H9 (cell line): ENCODE data around the gene NEURL1. TPM values are rescaled to one million over a fixed set of nuclear protein-coding genes. Genes with fewer than 3 reads are reported as not detected.
"Not testable (repeated sequence)": the region's sequence is repeated elsewhere in the genome, so short reads cannot be mapped to it uniquely, and the experiment has no call there.

Experiments
- DNase-seq: peaks from one replicate; pipeline ENCODE4 v3.0.0-alpha.2; 2017
- H2AFZ ChIP-seq: one replicate; pipeline ENCODE4 v1.6.1; 2013; ENCODE audit warnings: mild to moderate bottlenecking, low read length, control low read depth, moderate library complexity
- H2AK5ac ChIP-seq: 2 replicates; pipeline ENCODE4 v1.6.1; 2013; ENCODE audit warnings: low read length, control low read depth, mixed read lengths; ENCODE audit not compliant: insufficient read length
- H2BK120ac ChIP-seq: one replicate; pipeline ENCODE4 v1.6.1; 2013; ENCODE audit warnings: low read depth, mild to moderate bottlenecking, low read length, control low read depth, inconsistent platforms; ENCODE audit not compliant: poor library complexity, severe bottlenecking
- H2BK12ac ChIP-seq: 2 replicates; pipeline ENCODE4 v1.6.1; 2013; ENCODE audit warnings: low read length, control low read depth, mixed read lengths, low read depth; ENCODE audit not compliant: insufficient read length
- H2BK15ac ChIP-seq: 2 replicates; pipeline ENCODE4 v1.6.1; 2013; ENCODE audit warnings: low read depth, low read length, control low read depth
- H2BK20ac ChIP-seq: one replicate; pipeline ENCODE4 v1.6.1; 2013; ENCODE audit warnings: low read depth, mild to moderate bottlenecking, low read length, control low read depth, inconsistent platforms; ENCODE audit not compliant: poor library complexity, severe bottlenecking
- H2BK5ac ChIP-seq: 2 replicates; pipeline ENCODE4 v1.6.1; 2013; ENCODE audit warnings: low read length, control low read depth, mixed read lengths; ENCODE audit not compliant: insufficient read length
- H3K14ac ChIP-seq: 2 replicates; pipeline ENCODE4 v1.6.1; 2013; ENCODE audit warnings: low read length, control low read depth; ENCODE audit not compliant: insufficient read depth
- H3K18ac ChIP-seq: 2 replicates; pipeline ENCODE4 v1.6.1; 2013; ENCODE audit warnings: low read depth, mild to moderate bottlenecking, mixed read lengths, low read length, control low read depth; ENCODE audit not compliant: insufficient read length
- H3K23ac ChIP-seq: 2 replicates; pipeline ENCODE4 v1.6.1; 2013; ENCODE audit warnings: low read length, control low read depth, mixed read lengths, low read depth; ENCODE audit not compliant: insufficient read length
- H3K23me2 ChIP-seq: 2 replicates; pipeline ENCODE4 v1.6.1; 2013; ENCODE audit warnings: low read depth, mild to moderate bottlenecking, mixed read lengths, low read length, control low read depth; ENCODE audit not compliant: insufficient read length, poor library complexity, severe bottlenecking
- H3K27ac ChIP-seq: 2 replicates; pipeline ENCODE4 v1.5.1; 2013; ENCODE audit warnings: low read length, control low read depth, mixed read lengths, low read depth; ENCODE audit not compliant: insufficient read length
- H3K27me3 ChIP-seq: 2 replicates; pipeline ENCODE4 v1.6.1; 2013; ENCODE audit warnings: low read length, control low read depth, inconsistent platforms; ENCODE audit not compliant: insufficient read depth
- H3K4ac ChIP-seq: 2 replicates; pipeline ENCODE4 v1.6.1; 2013; ENCODE audit warnings: low read depth, mild to moderate bottlenecking, control low read depth, inconsistent platforms, low read length, moderate library complexity
- H3K4me1 ChIP-seq: 2 replicates; pipeline ENCODE4 v1.6.1; 2013; ENCODE audit warnings: low read length, control low read depth, inconsistent platforms; ENCODE audit not compliant: insufficient read depth
- H3K4me2 ChIP-seq: 2 replicates; pipeline ENCODE4 v1.6.1; 2013; ENCODE audit warnings: low read length, control low read depth, mixed read lengths; ENCODE audit not compliant: insufficient read length, insufficient read depth
- H3K56ac ChIP-seq: 2 replicates; pipeline ENCODE4 v1.6.1; 2013; ENCODE audit warnings: low read depth, mild to moderate bottlenecking, mixed read lengths, low read length, control low read depth; ENCODE audit not compliant: insufficient read length
- H3K79me1 ChIP-seq: 2 replicates; pipeline ENCODE4 v1.6.1; 2013; ENCODE audit warnings: low read depth, mild to moderate bottlenecking, moderate library complexity, low read length, control low read depth, inconsistent platforms; ENCODE audit not compliant: insufficient read depth, poor library complexity, severe bottlenecking
- H3K79me2 ChIP-seq: 2 replicates; pipeline ENCODE4 v1.6.1; 2013; ENCODE audit warnings: low read length, control low read depth, inconsistent platforms; ENCODE audit not compliant: insufficient read depth
- H3K9ac ChIP-seq: 2 replicates; pipeline ENCODE4 v1.6.1; 2013; ENCODE audit warnings: low read length, control low read depth, mixed read lengths; ENCODE audit not compliant: insufficient read length; ENCODE audit errors: extremely low read depth
- H3K9me3 ChIP-seq: one replicate; pipeline ENCODE4 v1.6.1; 2013; ENCODE audit warnings: low read depth, low read length, inconsistent platforms; ENCODE audit not compliant: control insufficient read depth
- H3T11ph ChIP-seq: one replicate; pipeline ENCODE4 v1.6.1; 2013; ENCODE audit warnings: mild to moderate bottlenecking, low read length, control low read depth, inconsistent platforms
- H4K20me1 ChIP-seq: one replicate; pipeline ENCODE4 v1.6.1; 2013; ENCODE audit not compliant: control insufficient read depth, insufficient read length, insufficient read depth
- H4K5ac ChIP-seq: 2 replicates; pipeline ENCODE4 v1.6.1; 2013; ENCODE audit warnings: low read depth, mild to moderate bottlenecking, mixed read lengths, low read length, control low read depth; ENCODE audit not compliant: insufficient read length
- H4K8ac ChIP-seq: replicated peaks from 2 replicates; pipeline ENCODE4 v1.6.1; 2013; ENCODE audit warnings: low read length, control low read depth, mixed read lengths, low read depth; ENCODE audit not compliant: insufficient read length
- H4K91ac ChIP-seq: 2 replicates; pipeline ENCODE4 v1.6.1; 2013; ENCODE audit warnings: low read depth, mild to moderate bottlenecking, moderate library complexity, mixed read lengths, low read length, control low read depth; ENCODE audit not compliant: insufficient read length
- H3K27ac Mint-ChIP-seq, 3 experiments: 2 replicates in 2 of 3; 3 replicates in 1 of 3; pipeline ENCODE4 v1.8.0; 2020 to 2021; ENCODE audit warnings: mixed read lengths in 3 of 3, mild to moderate bottlenecking in 1 of 3, moderate library complexity in 1 of 3
- H3K27me3 Mint-ChIP-seq: 2 replicates; pipeline ENCODE4 v1.8.0; 2021; ENCODE audit warnings: low read depth, mild to moderate bottlenecking, moderate library complexity, mixed read lengths
- H3K36me3 Mint-ChIP-seq, 3 experiments: 2 replicates in 2 of 3; 3 replicates in 1 of 3; pipeline ENCODE4 v1.8.0; 2020 to 2021; ENCODE audit warnings: low read depth in 3 of 3, mixed read lengths in 3 of 3; ENCODE audit not compliant: insufficient read depth in 1 of 3
- H3K4me1 Mint-ChIP-seq, 2 experiments: 2 replicates each; pipeline ENCODE4 v1.8.0; 2020; ENCODE audit warnings: mixed read lengths in 2 of 2
- H3K4me3 Mint-ChIP-seq, 2 experiments: 2 replicates in 1 of 2; 3 replicates in 1 of 2; pipeline ENCODE4 v1.8.0; 2020 to 2021; ENCODE audit warnings: mild to moderate bottlenecking in 2 of 2, mixed read lengths in 2 of 2, moderate library complexity in 1 of 2
- H3K9me3 Mint-ChIP-seq, 2 experiments: 2 replicates in 1 of 2; 3 replicates in 1 of 2; pipeline ENCODE4 v1.8.0; 2020; ENCODE audit warnings: mild to moderate bottlenecking in 2 of 2, mixed read lengths in 2 of 2, moderate library complexity in 1 of 2
- CTCF ChIP-seq: fragments of 200-600 bp; sonication (generic); conservative IDR thresholded peaks from 3 replicates; pipeline ENCODE4 v1.8.0; 2021; ENCODE audit warnings: antibody characterized with exemption, mild to moderate bottlenecking
- WGBS: extraction: QIAGEN DNeasy Blood & Tissue Kit; methylation state at CpG from one replicate; pipeline ENCODE4 v1.1.7; 2013; ENCODE audit warnings: missing lambda C conversion rate, low lambda C conversion rate, mixed read lengths; ENCODE audit not compliant: insufficient read length; ENCODE audit errors: extremely low coverage; 5-methylcytosine and 5-hydroxymethylcytosine counted together
- total RNA-seq: library from RNA; stranded (reverse); gene quantifications from 2 replicates; pipeline ENCODE4 v1.2.1, GENCODE V29; 2021

The NEURL1 gene
- total RNA-seq, 1 experiment from 2014 or later = 1.2 TPM

- H3K23ac ChIP-seq = no peak overlapping the region
- TF ChIP-seq CTCF = no peak
- H3K27me3 ChIP-seq = no peaks in the 10 kb centered on the region
- H2BK5ac ChIP-seq = no peak overlapping the region
- no peaks in the 10 kb centered on the region for H3K79me1 ChIP-seq
- no peak overlapping the region for H3K27ac Mint-ChIP-seq
- no peak overlapping the region for H3K27ac ChIP-seq
- no peaks in the 10 kb centered on the region for H3K23me2 ChIP-seq
- no peak overlapping the region for H3K9ac ChIP-seq
- H3K9me3 ChIP-seq = no peaks in the 10 kb centered on the region
- peaks cover 11 to 22% of the 10 kb centered on the region in 2 experiments for H3K4me1 Mint-ChIP-seq
- no peaks in the 10 kb centered on the region for H3K79me2 ChIP-seq
- no peaks in the 10 kb centered on the region for H4K20me1 ChIP-seq
- H3K27me3 Mint-ChIP-seq = no peaks in the 10 kb centered on the region
- H2BK15ac ChIP-seq = no peak overlapping the region
- no peak overlapping the region for H2AK5ac ChIP-seq
- H3K4me1 ChIP-seq = no peaks in the 10 kb centered on the region
- no peak overlapping the region for H2BK20ac ChIP-seq
- H3K4ac ChIP-seq = no peak overlapping the region
- no peak overlapping the region for H3K18ac ChIP-seq
- no peak overlapping the region for H2AFZ ChIP-seq
- H3K56ac ChIP-seq = no peak overlapping the region
- H4K5ac ChIP-seq = no peak overlapping the region
- H2BK120ac ChIP-seq = no peak overlapping the region
- H3K36me3 Mint-ChIP-seq = peaks cover 3 to 21% (median 7%) of the 10 kb centered on the region in 3 experiments
- H3K4me3 Mint-ChIP-seq = no peak overlapping the region
- no peak overlapping the region for H4K8ac ChIP-seq
- H3T11ph ChIP-seq = no peak overlapping the region
- H3K4me2 ChIP-seq = no peak overlapping the region
- H3K14ac ChIP-seq = no peak overlapping the region
- peaks cover 24 to 37% of the 10 kb centered on the region in 2 experiments for H3K9me3 Mint-ChIP-seq
- no peak overlapping the region for H4K91ac ChIP-seq
- no peak overlapping the region for H2BK12ac ChIP-seq
- DNase-seq = no peak
These were observed 32.4 kb downstream of the NEURL1 start for GRCh38 chr10:103525901-103526300.

- Mint-ChIP-seq H3K27ac (peak overlapping the region in 2 of 3 experiments; percentile 72 to 80; a peak in 1 of 7 replicates), H3K9me3 (peaks cover 28 to 40% of the 10 kb centered on the region in 2 experiments), H3K36me3 (peaks cover 3 to 21% (median 7%) of the 10 kb centered on the region in 3 experiments), H3K4me1 (peaks cover 6 to 19% of the 10 kb centered on the region in 2 experiments)
- H2BK20ac ChIP-seq, H2BK120ac ChIP-seq, H3T11ph ChIP-seq, H3K4me3 Mint-ChIP-seq, H3K27ac ChIP-seq, H4K20me1 ChIP-seq, H3K23me2 ChIP-seq, H3K56ac ChIP-seq, H4K91ac ChIP-seq, H2AK5ac ChIP-seq, H3K23ac ChIP-seq, H3K14ac ChIP-seq, H2BK15ac ChIP-seq, H3K4me1 ChIP-seq, H4K5ac ChIP-seq, H3K79me1 ChIP-seq, H3K27me3 ChIP-seq, DNase-seq, H3K9ac ChIP-seq, H3K79me2 ChIP-seq, H2AFZ ChIP-seq, H3K18ac ChIP-seq, H4K8ac ChIP-seq, H2BK12ac ChIP-seq, H2BK5ac ChIP-seq, H3K9me3 ChIP-seq, H3K4me2 ChIP-seq, H3K4ac ChIP-seq, H3K27me3 Mint-ChIP-seq: not testable (repeated sequence)
- no CpG with 5 or more reads among the region's 2 CpGs for WGBS
These were observed 34.0 kb downstream of the NEURL1 start for GRCh38 chr10:103527476-103527875.
